HepG2 (cell line): Measurements from ENCODE around the gene NUP214. TPM values are rescaled to one million over a fixed set of nuclear protein-coding genes. Genes with fewer than 3 reads are reported as not detected.

Source experiments
- ATAC-seq: fragments of 200-7000 bp; cut with Tn5 transposase; 3 replicates; pipeline ENCODE4 v1.9.1; 2020; ENCODE audit warnings: mild to moderate bottlenecking, moderate library complexity
- BruUV-seq: library from RNA; stranded (reverse); fragments of 400-500 nt; replicated peaks from 2 replicates; lab custom pipeline; 2021; lab: Mats Ljungman, UMichigan
- CTCF ChIA-PET: fragments of 300-600 bp; formaldehyde crosslinking; extraction: SDS; loops from one replicate; lab custom pipeline; 2021; ENCODE audit warnings: low total read pairs, inconsistent platforms, low intra/inter-chr PET ratio; lab: Yijun Ruan, JAX
- POLR2A ChIA-PET: fragments of 350-600 bp; sonication (Branson Sonifier 250); formaldehyde crosslinking; loops from one replicate; lab custom pipeline; 2020; ENCODE audit warnings: antibody characterized with exemption, inconsistent platforms; lab: Yijun Ruan, JAX
- DNase-seq: peaks from one replicate; pipeline ENCODE4 v3.0.0-alpha.2; 2015; ENCODE audit warnings: low spot score
- FAIRE-seq: peaks from 3 replicates; lab custom pipeline; 2011; peaks lifted over from hg19 to GRCh38; lab: Jason Lieb, UNC
- H2AFZ ChIP-seq: one replicate; pipeline ENCODE4 v1.6.1; 2011; ENCODE audit warnings: low read length, inconsistent platforms
- H3K27ac ChIP-seq: fragments of 300-600 bp; 3 replicates; pipeline ENCODE4 v1.8.0; 2011; ENCODE audit warnings: mixed run types, mild to moderate bottlenecking, mixed read lengths, low read length, inconsistent platforms; ENCODE audit not compliant: insufficient read depth; ENCODE audit errors: extremely low read length
- H3K27me3 ChIP-seq, 2 experiments: fragments of 200-600 bp in 1 of 2; 2 replicates in 1 of 2; 3 replicates in 1 of 2; pipeline versions ENCODE4 v1.6.0 to v1.8.0; 2011; ENCODE audit warnings: low read length in 2 of 2, mild to moderate bottlenecking in 2 of 2, moderate library complexity in 2 of 2, inconsistent platforms in 1 of 2; ENCODE audit not compliant: insufficient read depth in 2 of 2, control insufficient read depth in 1 of 2
- H3K36me3 ChIP-seq, 2 experiments: fragments of 200-600 bp in 1 of 2; replicated peaks in 1 of 2; 2 replicates in 1 of 2; 3 replicates in 1 of 2; pipeline versions ENCODE4 v1.5.1 to v1.8.0; 2011; ENCODE audit warnings: low read length in 2 of 2, inconsistent platforms in 1 of 2; ENCODE audit not compliant: insufficient read depth in 2 of 2, control insufficient read depth in 1 of 2
- H3K4me1 ChIP-seq: 2 replicates; pipeline ENCODE4 v1.5.1; 2012; ENCODE audit warnings: low read length, inconsistent platforms; ENCODE audit not compliant: insufficient read depth
- H3K4me2 ChIP-seq: 2 replicates; pipeline ENCODE4 v1.6.0; 2011; ENCODE audit warnings: low read depth, low read length, inconsistent platforms
- H3K4me3 ChIP-seq, 3 experiments: fragments of 200-600 bp in 1 of 3; sonication (generic), shearing (Covaris generic) in 1 of 3; replicated peaks in 1 of 3; 2 replicates each; pipeline ENCODE4 v1.5.1; 2011 to 2016; ENCODE audit warnings: low read length in 3 of 3, inconsistent platforms in 2 of 3, low read depth in 2 of 3, mild to moderate bottlenecking in 2 of 3, control low read depth in 1 of 3, mixed read lengths in 1 of 3; ENCODE audit not compliant: insufficient read depth in 1 of 3
- H3K79me2 ChIP-seq: one replicate; pipeline ENCODE4 v1.6.1; 2011; ENCODE audit warnings: low read length, inconsistent platforms; ENCODE audit not compliant: insufficient read depth
- H3K9ac ChIP-seq: 2 replicates; pipeline ENCODE4 v1.6.0; 2011; ENCODE audit warnings: mild to moderate bottlenecking, low read depth, low read length, inconsistent platforms; ENCODE audit not compliant: insufficient read depth
- H3K9me3 ChIP-seq: 2 replicates; pipeline ENCODE4 v1.5.1; 2012; ENCODE audit warnings: mild to moderate bottlenecking, low read length
- H4K20me1 ChIP-seq: 2 replicates; pipeline ENCODE4 v1.6.0; 2011; ENCODE audit warnings: inconsistent platforms, mild to moderate bottlenecking, low read length, moderate library complexity; ENCODE audit not compliant: insufficient read depth
- HNRNPL ChIP-seq: fragments of 200-400 bp; formaldehyde crosslinking; IDR thresholded peaks from 2 replicates; pipeline ENCODE4 v1.6.1; 2017; ENCODE audit warnings: mild to moderate bottlenecking, low read depth, low read length
- PHF8 ChIP-seq: sonication (generic); formaldehyde crosslinking; IDR thresholded peaks from 2 replicates; pipeline ENCODE4 v1.5.0; 2020; ENCODE audit warnings: missing genetic modification reagents
- ZNF547 ChIP-seq: sonication (generic); formaldehyde crosslinking; IDR thresholded peaks from 2 replicates; pipeline ENCODE4 v1.5.1; 2020; ENCODE audit warnings: mild to moderate bottlenecking, missing genetic modification reagents
- WGBS: methylation state at CpG from one replicate; pipeline ENCODE4 v1.1.6; 2017; ENCODE audit warnings: low lambda C conversion rate; 5-methylcytosine and 5-hydroxymethylcytosine counted together
- in situ Hi-C: cut with HindIII; loops from 2 replicates; pipeline ENCODE4 v1.10.0; 2017; ENCODE audit warnings: low pct_unique_long_range_greater_than_20kb; ENCODE audit not compliant: extremely low pct_ligation_motif_present
- intact Hi-C: fragments of 100-400 bp; cut with micrococcal nuclease; formaldehyde crosslinking; loops from one replicate; pipeline ENCODE4 v1.10.0; 2022; ENCODE audit not compliant: unreplicated experiment
- polyA plus RNA-seq, 8 experiments: library from polyadenylated mRNA; depleted of rRNA in 3 of 8; stranded (reverse) in 7 of 8; unstranded in 1 of 8; fragments of >200 nt; fragmentation: Illumina TruSeq in 4 of 8; extraction: Trizol in 4 of 8; gene quantifications; 2 replicates each; pipeline versions ENCODE4 v1.2.1 to v1.2.3, GENCODE V29; 2011 to 2016; ENCODE audit warnings: low read depth in 4 of 8, missing spikeins in 1 of 8, mixed read lengths in 1 of 8; ENCODE audit not compliant: insufficient read depth in 1 of 8
- total RNA-seq, 5 experiments: library from RNA; depleted of rRNA; stranded (reverse); fragments of >200 nt; fragmentation: Illumina TruSeq; extraction: Trizol; gene quantifications; 2 replicates each; pipeline ENCODE4 v1.2.3, GENCODE V29; 2016; ENCODE audit warnings: low read depth in 1 of 5
- TF ChIP-seq, protein P1 (sequence below): sonication (generic); formaldehyde crosslinking; IDR thresholded peaks from 2 replicates; pipeline ENCODE4 v1.4.0; 2020; ENCODE audit warnings: missing genetic modification reagents
- TF ChIP-seq, protein P2 (sequence below): sonication (generic); formaldehyde crosslinking; IDR thresholded peaks from 2 replicates; pipeline ENCODE4 v1.5.1; 2020; ENCODE audit warnings: mild to moderate bottlenecking, missing genetic modification reagents, moderate library complexity
- TF ChIP-seq, protein P3 (sequence below), 2 experiments: sonication (generic) in 1 of 2; formaldehyde crosslinking in 1 of 2; IDR thresholded peaks; 2 replicates each; pipeline versions ENCODE4 v1.4.0 to v1.6.1; 2018 to 2020; ENCODE audit warnings: missing genetic modification reagents in 2 of 2, borderline replicate concordance in 1 of 2, low read depth in 1 of 2, mild to moderate bottlenecking in 1 of 2, missing biosample characterization in 1 of 2
- TF ChIP-seq, protein P4 (sequence below): sonication (generic); formaldehyde crosslinking; IDR thresholded peaks from 2 replicates; pipeline ENCODE4 v1.5.0; 2020; ENCODE audit warnings: mild to moderate bottlenecking, missing genetic modification reagents, borderline replicate concordance
- TF ChIP-seq, protein P5 (sequence below): sonication (generic); formaldehyde crosslinking; IDR thresholded peaks from 2 replicates; pipeline ENCODE4 v1.5.0; 2020; ENCODE audit warnings: missing genetic modification reagents, mild to moderate bottlenecking, borderline replicate concordance

The NUP214 gene
- total and polyA plus RNA-seq, 2 of the 13 experiments (the other 11 are each of a cell fraction or from before 2014, with no cell fraction given): 8.4 to 16.0 TPM

DNA sequence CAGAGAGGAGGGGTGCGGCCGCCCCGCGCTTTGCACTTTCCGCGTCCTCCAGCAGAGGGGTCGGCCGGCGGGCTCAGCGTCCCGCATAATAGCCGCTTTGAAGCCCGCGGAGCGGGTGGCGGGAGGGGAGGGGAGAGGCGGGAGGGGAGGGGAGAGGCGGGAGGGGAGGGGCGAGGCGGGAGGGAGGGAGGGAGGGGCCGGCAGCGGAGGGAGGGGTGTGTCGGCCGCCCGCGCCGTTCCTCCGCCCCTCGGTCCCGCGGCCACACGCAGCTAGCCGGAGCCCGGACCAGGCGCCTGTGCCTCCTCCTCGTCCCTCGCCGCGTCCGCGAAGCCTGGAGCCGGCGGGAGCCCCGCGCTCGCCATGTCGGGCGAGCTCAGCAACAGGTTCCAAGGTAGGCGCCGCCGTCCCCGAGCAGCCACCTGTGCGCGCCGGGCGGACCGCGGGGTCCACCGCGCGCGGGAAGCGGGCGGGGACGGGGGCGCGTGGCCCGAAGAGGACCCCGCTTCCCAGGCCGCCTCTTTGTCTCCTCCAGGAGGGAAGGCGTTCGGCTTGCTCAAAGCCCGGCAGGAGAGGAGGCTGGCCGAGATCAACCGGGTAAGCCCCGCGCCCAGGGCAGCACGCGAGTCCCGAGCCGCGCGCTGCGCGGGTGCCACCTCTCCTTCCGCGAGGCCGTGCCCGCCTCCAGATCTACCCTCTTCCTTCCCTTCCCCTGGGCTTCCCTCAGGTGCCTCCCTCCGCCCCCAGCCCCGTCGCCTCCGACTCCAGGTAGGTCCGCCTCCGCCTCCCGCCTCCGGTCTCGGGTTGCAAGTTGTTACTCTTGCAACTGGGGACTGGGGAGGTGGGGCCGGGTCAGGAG is 28.9 kb upstream of the NUP214 start, which contains the start of gene AIF1L:
TSS of gene AIF1L (plus strand) at position 263 of the 857 bp plus-strand sequence. CDS start at position 362, 99 bp downstream.
- Histone ChIP-seq H3K4me1 (peaks cover 30% of the 10 kb centered on the region), H3K4me3 (peak within 1 kb of the TSS; percentile 57 to 91 (median 77); a peak in 5 of 6 replicates), H3K79me2 (no peaks in the 10 kb centered on the region), H3K4me2 (peak within 1 kb of the TSS; percentile 93), H3K27ac (no peak within 1 kb of the TSS), H2AFZ (no peak within 1 kb of the TSS), H3K27me3 (peaks cover 2 to 50% of the 10 kb centered on the region in 2 experiments; a peak in 4 of 5 replicates), H3K9ac (peak within 1 kb of the TSS; percentile 58), H3K9me3 (no peaks in the 10 kb centered on the region), H3K36me3 (no peaks in the 10 kb centered on the region), H4K20me1 (no peaks in the 10 kb centered on the region)
- FAIRE-seq (no peak), DNase-seq (peak; percentile 56), ATAC-seq (peak; percentile 76)
- ChIA-PET POLR2A (interaction anchor here (1.6 to 4.5 kb wide), 2 partner anchors 26 to 28 kb away, joined by 5 to 19 read pairs; partner anchors contain the start of gene NUP214), CTCF (no interaction called here)
- under 1% methylated on average over 27 of the region's 99 CpGs for WGBS
- no TSS peak for BruUV-seq
- in situ Hi-C loops: no loop called here
- intact Hi-C loops: no loop called here
- peak; percentile 35; the same call in 1 of the 2 replicates for TF ChIP-seq HNRNPL
- TF ChIP-seq, protein P1, sequence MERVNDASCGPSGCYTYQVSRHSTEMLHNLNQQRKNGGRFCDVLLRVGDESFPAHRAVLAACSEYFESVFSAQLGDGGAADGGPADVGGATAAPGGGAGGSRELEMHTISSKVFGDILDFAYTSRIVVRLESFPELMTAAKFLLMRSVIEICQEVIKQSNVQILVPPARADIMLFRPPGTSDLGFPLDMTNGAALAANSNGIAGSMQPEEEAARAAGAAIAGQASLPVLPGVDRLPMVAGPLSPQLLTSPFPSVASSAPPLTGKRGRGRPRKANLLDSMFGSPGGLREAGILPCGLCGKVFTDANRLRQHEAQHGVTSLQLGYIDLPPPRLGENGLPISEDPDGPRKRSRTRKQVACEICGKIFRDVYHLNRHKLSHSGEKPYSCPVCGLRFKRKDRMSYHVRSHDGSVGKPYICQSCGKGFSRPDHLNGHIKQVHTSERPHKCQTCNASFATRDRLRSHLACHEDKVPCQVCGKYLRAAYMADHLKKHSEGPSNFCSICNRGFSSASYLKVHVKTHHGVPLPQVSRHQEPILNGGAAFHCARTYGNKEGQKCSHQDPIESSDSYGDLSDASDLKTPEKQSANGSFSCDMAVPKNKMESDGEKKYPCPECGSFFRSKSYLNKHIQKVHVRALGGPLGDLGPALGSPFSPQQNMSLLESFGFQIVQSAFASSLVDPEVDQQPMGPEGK (CRISPR knock-in tag): 0 out of 2 replicates have a peak, but pooled peaks have one; percentile 4
- TF ChIP-seq ZNF547 (CRISPR knock-in tag): peak; percentile 59
- peak; percentile 23; the same call in 1 of the 2 replicates for TF ChIP-seq PHF8 (CRISPR knock-in tag)
- TF ChIP-seq, protein P2, sequence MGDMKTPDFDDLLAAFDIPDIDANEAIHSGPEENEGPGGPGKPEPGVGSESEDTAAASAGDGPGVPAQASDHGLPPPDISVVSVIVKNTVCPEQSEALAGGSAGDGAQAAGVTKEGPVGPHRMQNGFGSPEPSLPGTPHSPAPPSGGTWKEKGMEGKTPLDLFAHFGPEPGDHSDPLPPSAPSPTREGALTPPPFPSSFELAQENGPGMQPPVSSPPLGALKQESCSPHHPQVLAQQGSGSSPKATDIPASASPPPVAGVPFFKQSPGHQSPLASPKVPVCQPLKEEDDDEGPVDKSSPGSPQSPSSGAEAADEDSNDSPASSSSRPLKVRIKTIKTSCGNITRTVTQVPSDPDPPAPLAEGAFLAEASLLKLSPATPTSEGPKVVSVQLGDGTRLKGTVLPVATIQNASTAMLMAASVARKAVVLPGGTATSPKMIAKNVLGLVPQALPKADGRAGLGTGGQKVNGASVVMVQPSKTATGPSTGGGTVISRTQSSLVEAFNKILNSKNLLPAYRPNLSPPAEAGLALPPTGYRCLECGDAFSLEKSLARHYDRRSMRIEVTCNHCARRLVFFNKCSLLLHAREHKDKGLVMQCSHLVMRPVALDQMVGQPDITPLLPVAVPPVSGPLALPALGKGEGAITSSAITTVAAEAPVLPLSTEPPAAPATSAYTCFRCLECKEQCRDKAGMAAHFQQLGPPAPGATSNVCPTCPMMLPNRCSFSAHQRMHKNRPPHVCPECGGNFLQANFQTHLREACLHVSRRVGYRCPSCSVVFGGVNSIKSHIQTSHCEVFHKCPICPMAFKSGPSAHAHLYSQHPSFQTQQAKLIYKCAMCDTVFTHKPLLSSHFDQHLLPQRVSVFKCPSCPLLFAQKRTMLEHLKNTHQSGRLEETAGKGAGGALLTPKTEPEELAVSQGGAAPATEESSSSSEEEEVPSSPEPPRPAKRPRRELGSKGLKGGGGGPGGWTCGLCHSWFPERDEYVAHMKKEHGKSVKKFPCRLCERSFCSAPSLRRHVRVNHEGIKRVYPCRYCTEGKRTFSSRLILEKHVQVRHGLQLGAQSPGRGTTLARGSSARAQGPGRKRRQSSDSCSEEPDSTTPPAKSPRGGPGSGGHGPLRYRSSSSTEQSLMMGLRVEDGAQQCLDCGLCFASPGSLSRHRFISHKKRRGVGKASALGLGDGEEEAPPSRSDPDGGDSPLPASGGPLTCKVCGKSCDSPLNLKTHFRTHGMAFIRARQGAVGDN: peak; percentile 77
- TF ChIP-seq, protein P3, sequence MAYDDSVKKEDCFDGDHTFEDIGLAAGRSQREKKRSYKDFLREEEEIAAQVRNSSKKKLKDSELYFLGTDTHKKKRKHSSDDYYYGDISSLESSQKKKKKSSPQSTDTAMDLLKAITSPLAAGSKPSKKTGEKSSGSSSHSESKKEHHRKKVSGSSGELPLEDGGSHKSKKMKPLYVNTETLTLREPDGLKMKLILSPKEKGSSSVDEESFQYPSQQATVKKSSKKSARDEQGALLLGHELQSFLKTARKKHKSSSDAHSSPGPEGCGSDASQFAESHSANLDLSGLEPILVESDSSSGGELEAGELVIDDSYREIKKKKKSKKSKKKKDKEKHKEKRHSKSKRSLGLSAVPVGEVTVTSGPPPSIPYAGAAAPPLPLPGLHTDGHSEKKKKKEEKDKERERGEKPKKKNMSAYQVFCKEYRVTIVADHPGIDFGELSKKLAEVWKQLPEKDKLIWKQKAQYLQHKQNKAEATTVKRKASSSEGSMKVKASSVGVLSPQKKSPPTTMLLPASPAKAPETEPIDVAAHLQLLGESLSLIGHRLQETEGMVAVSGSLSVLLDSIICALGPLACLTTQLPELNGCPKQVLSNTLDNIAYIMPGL (CRISPR knock-in tag; IDR thresholded peaks at IDR 0.05; ENCODE audit: borderline replicate concordance in 1 of 2, low read depth in 1 of 2): peak in 1 of 2 experiments; percentile 15; a peak in 1 of 4 replicates
- TF ChIP-seq, protein P4, sequence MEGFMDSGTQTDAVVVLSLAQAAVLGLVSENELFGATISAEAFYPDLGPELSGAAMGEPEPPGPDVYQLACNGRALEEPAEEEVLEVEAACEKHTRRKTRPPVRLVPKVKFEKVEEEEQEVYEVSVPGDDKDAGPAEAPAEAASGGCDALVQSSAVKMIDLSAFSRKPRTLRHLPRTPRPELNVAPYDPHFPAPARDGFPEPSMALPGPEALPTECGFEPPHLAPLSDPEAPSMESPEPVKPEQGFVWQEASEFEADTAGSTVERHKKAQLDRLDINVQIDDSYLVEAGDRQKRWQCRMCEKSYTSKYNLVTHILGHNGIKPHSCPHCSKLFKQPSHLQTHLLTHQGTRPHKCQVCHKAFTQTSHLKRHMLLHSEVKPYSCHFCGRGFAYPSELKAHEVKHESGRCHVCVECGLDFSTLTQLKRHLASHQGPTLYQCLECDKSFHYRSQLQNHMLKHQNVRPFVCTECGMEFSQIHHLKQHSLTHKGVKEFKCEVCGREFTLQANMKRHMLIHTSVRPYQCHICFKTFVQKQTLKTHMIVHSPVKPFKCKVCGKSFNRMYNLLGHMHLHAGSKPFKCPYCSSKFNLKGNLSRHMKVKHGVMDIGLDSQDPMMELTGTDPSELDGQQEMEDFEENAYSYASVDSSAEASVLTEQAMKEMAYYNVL: 0 out of 2 replicates have a peak, but pooled peaks have one; percentile 67
- TF ChIP-seq, protein P5, sequence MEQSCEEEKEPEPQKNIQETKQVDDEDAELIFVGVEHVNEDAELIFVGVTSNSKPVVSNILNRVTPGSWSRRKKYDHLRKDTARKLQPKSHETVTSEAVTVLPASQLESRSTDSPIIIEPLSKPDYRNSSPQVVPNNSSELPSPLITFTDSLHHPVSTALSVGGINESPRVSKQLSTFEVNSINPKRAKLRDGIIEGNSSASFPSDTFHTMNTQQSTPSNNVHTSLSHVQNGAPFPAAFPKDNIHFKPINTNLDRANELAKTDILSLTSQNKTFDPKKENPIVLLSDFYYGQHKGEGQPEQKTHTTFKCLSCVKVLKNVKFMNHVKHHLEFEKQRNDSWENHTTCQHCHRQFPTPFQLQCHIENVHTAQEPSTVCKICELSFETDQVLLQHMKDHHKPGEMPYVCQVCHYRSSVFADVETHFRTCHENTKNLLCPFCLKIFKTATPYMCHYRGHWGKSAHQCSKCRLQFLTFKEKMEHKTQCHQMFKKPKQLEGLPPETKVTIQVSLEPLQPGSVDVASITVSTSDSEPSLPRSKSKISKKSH (CRISPR knock-in tag): 0 out of 2 replicates have a peak, but pooled peaks have one; percentile 37
